Adrenal gland (tissue), 12 donors: ENCODE results near the gene ARIH2. TPM values are rescaled to one million over a fixed set of nuclear protein-coding genes. Genes with fewer than 3 reads are reported as not detected.

ENCODE experiments used
- DNase-seq, 7 donors: peaks; one replicate each; pipeline ENCODE4 v3.0.0-alpha.2; 2019 to 2020
- H3K27ac ChIP-seq, 5 donors: fragments of 200-600 bp; sonication (generic) in 4 of 5; 1 replicate in 3 of 5; 2 replicates in 2 of 5; pipeline versions ENCODE4 v1.5.1 to v1.8.0; 2016 to 2020; ENCODE audit warnings: mild to moderate bottlenecking in 1 of 5
- H3K27me3 ChIP-seq: fragments of 200-600 bp; 2 replicates; pipeline ENCODE4 v1.8.0; 2021
- H3K36me3 ChIP-seq, 2 donors: fragments of 200-600 bp; replicated peaks in 1 of 2; 1 replicate in 1 of 2; 2 replicates in 1 of 2; pipeline versions ENCODE4 v1.5.1 to v1.8.0; 2018 to 2022
- H3K4me1 ChIP-seq, 2 donors: fragments of 200-600 bp; replicated peaks in 1 of 2; 1 replicate in 1 of 2; 2 replicates in 1 of 2; pipeline versions ENCODE4 v1.5.1 to v1.8.0; 2018 to 2021
- H3K4me3 ChIP-seq, 4 donors: fragments of 200-600 bp; sonication (generic) in 3 of 4; one replicate each; pipeline ENCODE4 v1.5.1; 2016 to 2018
- H3K9me3 ChIP-seq, 3 donors: fragments of 200-600 bp; sonication (generic) in 1 of 3; replicated peaks in 1 of 3; 1 replicate in 2 of 3; 2 replicates in 1 of 3; pipeline versions ENCODE4 v1.5.1 to v1.8.0; 2016 to 2021
- CTCF ChIP-seq, 6 experiments: fragments of 450-650 bp in 4 of 6; fragments of 200-600 bp in 2 of 6; sonication (generic) in 1 of 6; IDR thresholded peaks; 1 replicate in 5 of 6; 2 replicates in 1 of 6; pipeline versions ENCODE4 v1.5.1 to v1.8.0; 2016 to 2021; ENCODE audit warnings: antibody characterized with exemption in 6 of 6, mild to moderate bottlenecking in 2 of 6, moderate library complexity in 1 of 6
- POLR2A ChIP-seq, 2 donors: fragments of 450-650 bp; IDR thresholded peaks; one replicate each; pipeline ENCODE4 v1.6.1; 2017; ENCODE audit warnings: antibody characterized with exemption in 2 of 2, mild to moderate bottlenecking in 2 of 2, moderate library complexity in 1 of 2
- WGBS, 4 donors: extraction: QIAGEN DNeasy Blood & Tissue Kit in 2 of 4; methylation state at CpG; one replicate each; pipeline versions ENCODE4 v1.1.5 to v1.1.7; 2013 to 2017; 5-methylcytosine and 5-hydroxymethylcytosine counted together
- intact Hi-C, 2 donors: fragments of 100-400 bp; cut with DNase I; formaldehyde crosslinking; loops; one replicate each; pipeline versions ENCODE4 v1.14.1 to v1.15.0; 2022 to 2023
- polyA plus RNA-seq, 3 donors: library from polyadenylated mRNA; stranded (reverse); fragments of 200-250 nt in 2 of 3; fragments of 350-450 nt in 1 of 3; fragmentation: Illumina TruSeq in 1 of 3; extraction: RNeasy Lipid Tissue Mini Kit (QIAGEN cat#74804) in 1 of 3; gene quantifications; one replicate each; pipeline ENCODE4 v1.2.3, GENCODE V29; 2013 to 2014
- total RNA-seq, 9 donors: library from RNA; depleted of rRNA in 4 of 9; stranded (reverse); fragments of >200 nt in 4 of 9; fragments of 120-200 nt in 1 of 9; fragmentation: NEBNext Ultra II Directional in 1 of 9; extraction: Animal tissue kit (Norgen Biotek cat#: 25700) in 1 of 9; gene quantifications; one replicate each; pipeline versions ENCODE4 v1.1.0 to v1.2.4, GENCODE V29; 2013 to 2023
- donor health status: healthy with polysubstance abuse.
- donor health status: Bipolar disorder and iron deficiency.
- donor health status: DM: yes; HTN: yes; CAD: no.
- donor health status: DM: no; HTN: no; CAD: no.
- donor health status: DM: no; HTN: no; CAD: no.
- donor health status: DM: yes; HTN: yes; CAD: no.

The ARIH2 gene
- total and polyA plus RNA-seq, 12 donors, result 46.7 to 135 (median 83.1) TPM

GRCh38 chr3:49012441-49013017, 93.9 kb downstream of the ARIH2 start:
- TF ChIP-seq CTCF (IDR thresholded peaks at IDR 0.05) (no peak), POLR2A (IDR thresholded peaks at IDR 0.05) (peak in 1 of 2 donors; percentile 20)

GRCh38 chr3:49013113-49013737, 94.6 kb downstream of the ARIH2 start:
- TF ChIP-seq POLR2A (IDR thresholded peaks at IDR 0.05), result no peak
- no peak for TF ChIP-seq CTCF (IDR thresholded peaks at IDR 0.05)
- intact Hi-C loops, result no loop called here
- WGBS, 4 donors, result 81 to 88% (median 83%) methylated on average over 10 to 19 of the region's 19 CpGs
- peaks cover 0 to 42% of the 10 kb centered on the region in 2 donors for H3K36me3 ChIP-seq
- peak overlapping the region in 3 of 5 donors; percentile 32 to 64 (median 58) for H3K27ac ChIP-seq
- H3K9me3 ChIP-seq, result no peaks in the 10 kb centered on the region
- peak in 1 of 7 donors; percentile 21 for DNase-seq
- H3K4me3 ChIP-seq, result no peak overlapping the region
- no peaks in the 10 kb centered on the region for H3K27me3 ChIP-seq
- peaks cover 23 to 37% of the 10 kb centered on the region in 2 donors for H3K4me1 ChIP-seq

More at GRCh38 chr3:49012441-49013017, 93.9 kb downstream of the ARIH2 start:
- Histone ChIP-seq H3K9me3 (no peaks in the 10 kb centered on the region), H3K4me1 (peaks cover 27 to 39% of the 10 kb centered on the region in 2 donors), H3K4me3 (no peak overlapping the region), H3K36me3 (peaks cover 0 to 42% of the 10 kb centered on the region in 2 donors), H3K27me3 (no peaks in the 10 kb centered on the region), H3K27ac (peak overlapping the region in 3 of 5 donors; percentile 32 to 64 (median 58))
- DNase-seq, result peak in 5 of 7 donors; percentile 55 to 67 (median 63)
- intact Hi-C loops, result no loop called here
- 47 to 65% (median 55%) methylated on average over 4 to 17 of the region's 17 CpGs for WGBS, 4 donors

GRCh38 chr3:49013738-49014660, 95.4 kb downstream of the ARIH2 start:
- H3K27me3 ChIP-seq, result no peaks in the 10 kb centered on the region
- peak in 1 of 7 donors; percentile 47 for DNase-seq
- no peak overlapping the region for H3K4me3 ChIP-seq
- H3K36me3 ChIP-seq, result peaks cover 0 to 42% of the 10 kb centered on the region in 2 donors
- intact Hi-C loops, result no loop called here
- 82 to 92% (median 87%) methylated on average over 16 to 24 of the region's 24 CpGs for WGBS, 4 donors
- TF ChIP-seq POLR2A (IDR thresholded peaks at IDR 0.05), result no peak
- peak; percentile 10 to 50 (median 36) for TF ChIP-seq CTCF (IDR thresholded peaks at IDR 0.05)
- no peak overlapping the region for H3K27ac ChIP-seq
- peaks cover 22 to 34% of the 10 kb centered on the region in 2 donors for H3K4me1 ChIP-seq
- H3K9me3 ChIP-seq, result no peaks in the 10 kb centered on the region

GRCh38 chr3:49015072-49015471, 96.4 kb downstream of the ARIH2 start:
- DNase-seq, result no peak
- Histone ChIP-seq H3K4me3 (no peak overlapping the region), H3K4me1 (peaks cover 26 to 45% of the 10 kb centered on the region in 2 donors), H3K27ac (no peak overlapping the region), H3K36me3 (peaks cover 0 to 42% of the 10 kb centered on the region in 2 donors), H3K9me3 (no peaks in the 10 kb centered on the region), H3K27me3 (no peaks in the 10 kb centered on the region)
- WGBS, 4 donors, result 64 to 77% (median 73%) methylated on average over 3 to 8 of the region's 8 CpGs
- TF ChIP-seq POLR2A (IDR thresholded peaks at IDR 0.05) (no peak), CTCF (IDR thresholded peaks at IDR 0.05) (no peak)
- intact Hi-C loops, result no loop called here
